ENCODE data around the gene PTPRG.

PTPRG gene

GRCh38 chr3:61591300-61591699, 29.9 kb downstream of the PTPRG start:
- no peak for DNase-seq

- no peak for DNase-seq
Observed at GRCh38 chr3:61593446-61594029, 32.2 kb downstream of the PTPRG start.

GRCh38 chr3:61594144-61594963, 33.0 kb downstream of the PTPRG start:
- no peak for DNase-seq

GRCh38 chr3:61594964-61595285, 33.6 kb downstream of the PTPRG start:
- DNase-seq: no peak

GRCh38 chr3:61595288-61595687, 33.9 kb downstream of the PTPRG start:
- DNase-seq: no peak

GRCh38 chr3:61595826-61596225, 34.5 kb downstream of the PTPRG start:
- DNase-seq: no peak

- DNase-seq: no peak
Observed at GRCh38 chr3:61597906-61598305, 36.5 kb downstream of the PTPRG start.

- no peak for DNase-seq
Observed at GRCh38 chr3:61600195-61600594, 38.8 kb downstream of the PTPRG start.

GRCh38 chr3:61601831-61602230, 40.5 kb downstream of the PTPRG start:
- DNase-seq: no peak

- DNase-seq: no peak
Observed at GRCh38 chr3:61602466-61602865, 41.1 kb downstream of the PTPRG start.

GRCh38 chr3:61605589-61606175, 44.3 kb downstream of the PTPRG start:
- DNase-seq: no peak

GRCh38 chr3:61606196-61606595, 44.8 kb downstream of the PTPRG start:
- no peak for DNase-seq

- DNase-seq: no peak
Observed at GRCh38 chr3:61608072-61608471, 46.7 kb downstream of the PTPRG start.

GRCh38 chr3:61608711-61609110, 47.3 kb downstream of the PTPRG start:
- DNase-seq: no peak

- DNase-seq: no peak
Observed at GRCh38 chr3:61610316-61610715, 48.9 kb downstream of the PTPRG start.

GRCh38 chr3:61612211-61613194, 51.1 kb downstream of the PTPRG start:
- no peak for DNase-seq

GRCh38 chr3:61613666-61614065, 52.3 kb downstream of the PTPRG start:
- no peak for DNase-seq

- DNase-seq: no peak
Observed at GRCh38 chr3:61615643-61616042, 54.3 kb downstream of the PTPRG start.

GRCh38 chr3:61616586-61616985, 55.2 kb downstream of the PTPRG start:
- no peak for DNase-seq

GRCh38 chr3:61617041-61617440, 55.7 kb downstream of the PTPRG start:
- no peak for DNase-seq

GRCh38 chr3:61617651-61618050, 56.3 kb downstream of the PTPRG start:
- no peak for DNase-seq

- no peak for DNase-seq
Observed at GRCh38 chr3:61618231-61618630, 56.9 kb downstream of the PTPRG start.

GRCh38 chr3:61618871-61619270, 57.5 kb downstream of the PTPRG start:
- DNase-seq: no peak

Data from 8988T (cell line).